ENCODE measurements around the gene NDUFS8. TPM values are rescaled to one million over a fixed set of nuclear protein-coding genes. Genes with fewer than 3 reads are reported as not detected.

NDUFS8 gene
- total RNA-seq, 2 donors from 2014 or later = 150 to 168 TPM

DNA sequence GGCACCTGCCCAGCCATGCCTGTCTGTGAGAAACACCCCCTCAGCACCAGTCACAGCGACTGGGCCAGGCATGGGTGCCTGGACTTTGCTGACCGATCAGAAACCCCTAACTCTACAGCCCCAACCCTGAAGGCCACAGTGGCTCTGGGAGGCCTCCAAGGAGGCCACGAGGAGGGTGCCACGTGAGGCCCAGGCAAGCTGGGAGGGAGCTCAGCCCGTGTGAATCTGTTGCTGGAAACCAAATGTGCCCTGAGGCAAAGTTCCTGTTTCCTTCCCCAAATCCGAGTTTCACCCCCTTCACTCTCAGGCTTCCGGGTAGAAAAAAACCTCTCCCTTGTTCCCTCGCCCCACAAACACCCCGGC, 27.9 kb upstream of the NDUFS8 start:
- H3K4me3 Mint-ChIP-seq = peak overlapping the region; percentile 55
- H3K27me3 Mint-ChIP-seq (ENCODE audit: insufficient read depth) = peaks cover 8% of the 10 kb centered on the region
- H3K27me3 ChIP-seq (ENCODE audit: control insufficient read depth, insufficient read depth, low read length, poor library complexity, severe bottlenecking) = peaks cover 7% of the 10 kb centered on the region
- WGBS, 2 experiments (ENCODE audit: insufficient coverage in 1 of 2, insufficient read length in 1 of 2) = 84 to 85% methylated on average over 4 to 9 of the region's 9 CpGs
- H3K9me3 Mint-ChIP-seq = no peaks in the 10 kb centered on the region
- no peak overlapping the region for H3K27ac Mint-ChIP-seq
- DNase-seq = no peak
- H3K27ac ChIP-seq (ENCODE audit: low read depth, low read length) = no peak overlapping the region
- H3K9ac ChIP-seq (ENCODE audit: extremely low read depth, low read length, poor library complexity, severe bottlenecking) = no peak overlapping the region
- no peaks in the 10 kb centered on the region for H3K9me3 ChIP-seq (ENCODE audit: control insufficient read depth, low read length)
- no peak overlapping the region for H3K4me3 ChIP-seq (ENCODE audit: low read length)
- no peaks in the 10 kb centered on the region for H3K36me3 ChIP-seq (ENCODE audit: control insufficient read depth, insufficient read depth, low read length)
- peaks cover 2% of the 10 kb centered on the region for H3K4me1 Mint-ChIP-seq
- TF ChIP-seq, protein P1, sequence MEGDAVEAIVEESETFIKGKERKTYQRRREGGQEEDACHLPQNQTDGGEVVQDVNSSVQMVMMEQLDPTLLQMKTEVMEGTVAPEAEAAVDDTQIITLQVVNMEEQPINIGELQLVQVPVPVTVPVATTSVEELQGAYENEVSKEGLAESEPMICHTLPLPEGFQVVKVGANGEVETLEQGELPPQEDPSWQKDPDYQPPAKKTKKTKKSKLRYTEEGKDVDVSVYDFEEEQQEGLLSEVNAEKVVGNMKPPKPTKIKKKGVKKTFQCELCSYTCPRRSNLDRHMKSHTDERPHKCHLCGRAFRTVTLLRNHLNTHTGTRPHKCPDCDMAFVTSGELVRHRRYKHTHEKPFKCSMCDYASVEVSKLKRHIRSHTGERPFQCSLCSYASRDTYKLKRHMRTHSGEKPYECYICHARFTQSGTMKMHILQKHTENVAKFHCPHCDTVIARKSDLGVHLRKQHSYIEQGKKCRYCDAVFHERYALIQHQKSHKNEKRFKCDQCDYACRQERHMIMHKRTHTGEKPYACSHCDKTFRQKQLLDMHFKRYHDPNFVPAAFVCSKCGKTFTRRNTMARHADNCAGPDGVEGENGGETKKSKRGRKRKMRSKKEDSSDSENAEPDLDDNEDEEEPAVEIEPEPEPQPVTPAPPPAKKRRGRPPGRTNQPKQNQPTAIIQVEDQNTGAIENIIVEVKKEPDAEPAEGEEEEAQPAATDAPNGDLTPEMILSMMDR (conservative IDR thresholded peaks at IDR 0.05) = no peak
- H3K36me3 Mint-ChIP-seq (ENCODE audit: low read depth) = peaks cover 4% of the 10 kb centered on the region
- no peaks in the 10 kb centered on the region for H3K4me1 ChIP-seq (ENCODE audit: control insufficient read depth, insufficient read depth, low read length)

GRCh38 chr11:68002938-68003845, 27.3 kb upstream of the NDUFS8 start:
- peaks cover 4% of the 10 kb centered on the region for H3K36me3 Mint-ChIP-seq (ENCODE audit: low read depth)
- peak; percentile 80 for DNase-seq
- Histone ChIP-seq H3K36me3 (ENCODE audit: control insufficient read depth, insufficient read depth, low read length) (no peaks in the 10 kb centered on the region), H3K27me3 (ENCODE audit: control insufficient read depth, insufficient read depth, low read length, poor library complexity, severe bottlenecking) (peaks cover 7% of the 10 kb centered on the region), H3K9me3 (ENCODE audit: control insufficient read depth, low read length) (no peaks in the 10 kb centered on the region), H3K9ac (ENCODE audit: extremely low read depth, low read length, poor library complexity, severe bottlenecking) (no peak overlapping the region), H3K27ac (ENCODE audit: low read depth, low read length) (no peak overlapping the region), H3K4me3 (ENCODE audit: low read length) (peak overlapping the region; percentile 68), H3K4me1 (ENCODE audit: control insufficient read depth, insufficient read depth, low read length) (no peaks in the 10 kb centered on the region)
- H3K4me1 Mint-ChIP-seq = peaks cover 2% of the 10 kb centered on the region
- H3K4me3 Mint-ChIP-seq = peak overlapping the region; percentile 55
- H3K27ac Mint-ChIP-seq = no peak overlapping the region
- H3K27me3 Mint-ChIP-seq (ENCODE audit: insufficient read depth) = peaks cover 8% of the 10 kb centered on the region
- H3K9me3 Mint-ChIP-seq = no peaks in the 10 kb centered on the region
- WGBS, 2 experiments (ENCODE audit: insufficient coverage in 1 of 2, insufficient read length in 1 of 2) = 17 to 38% methylated on average over 27 to 84 of the region's 86 CpGs
- TF ChIP-seq, protein P1 (conservative IDR thresholded peaks at IDR 0.05) = no peak

DNA sequence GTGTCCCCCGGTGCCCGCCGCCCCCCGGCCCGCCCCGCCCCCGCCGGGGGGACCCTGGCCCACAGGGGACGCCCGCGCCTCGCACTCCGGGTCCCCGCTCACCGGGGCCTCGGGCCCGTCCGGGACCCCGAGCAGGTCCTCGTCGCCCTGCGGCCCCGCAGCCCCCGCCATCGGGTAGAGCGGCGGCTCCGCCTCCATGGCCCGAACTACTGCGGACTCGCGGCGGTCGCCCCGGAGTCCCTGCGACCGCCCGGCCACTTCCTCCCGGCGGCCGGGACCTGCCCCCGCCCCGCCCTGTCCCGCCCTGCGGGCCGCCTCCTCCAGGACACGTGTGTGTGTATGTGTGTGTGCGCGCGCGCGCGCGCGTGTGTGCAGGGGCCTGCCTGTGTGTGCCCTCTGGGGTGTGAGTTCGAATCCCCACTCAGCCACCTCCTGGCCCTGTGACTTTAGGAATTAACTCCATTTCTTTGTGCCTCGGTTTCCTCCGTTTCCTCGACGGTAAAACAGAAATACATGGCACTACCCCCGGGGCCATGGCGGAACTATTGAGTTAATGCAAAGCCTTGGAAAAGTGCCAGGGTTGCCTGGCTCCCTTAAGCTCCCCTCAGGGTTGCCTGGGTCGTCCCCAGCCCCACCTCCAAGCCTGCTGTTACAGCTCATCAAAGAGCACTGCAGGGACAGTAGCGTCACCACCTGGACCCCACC, 26.5 kb upstream of the NDUFS8 start, which contains the start of gene UNC93B1:
Gene UNC93B1 (minus strand): TSS at position 252 of the 705 bp plus-strand sequence. CDS start 54 bp downstream, at position 198.
- peaks cover 2% of the 10 kb centered on the region for H3K4me1 Mint-ChIP-seq
- TF ChIP-seq, protein P1 (conservative IDR thresholded peaks at IDR 0.05) = no peak
- Histone ChIP-seq H3K4me1 (ENCODE audit: control insufficient read depth, insufficient read depth, low read length) (no peaks in the 10 kb centered on the region), H3K27me3 (ENCODE audit: control insufficient read depth, insufficient read depth, low read length, poor library complexity, severe bottlenecking) (peaks cover 7% of the 10 kb centered on the region), H3K9me3 (ENCODE audit: control insufficient read depth, low read length) (no peaks in the 10 kb centered on the region), H3K4me3 (ENCODE audit: low read length) (peak within 1 kb of the TSS; percentile 68), H3K9ac (ENCODE audit: extremely low read depth, low read length, poor library complexity, severe bottlenecking) (no peak within 1 kb of the TSS), H3K36me3 (ENCODE audit: control insufficient read depth, insufficient read depth, low read length) (no peaks in the 10 kb centered on the region), H3K27ac (ENCODE audit: low read depth, low read length) (no peak within 1 kb of the TSS)
- H3K27ac Mint-ChIP-seq = no peak within 1 kb of the TSS
- peaks cover 8% of the 10 kb centered on the region for H3K27me3 Mint-ChIP-seq (ENCODE audit: insufficient read depth)
- 8 to 21% methylated on average over 16 to 64 of the region's 64 CpGs for WGBS, 2 experiments (ENCODE audit: insufficient coverage in 1 of 2, insufficient read length in 1 of 2)
- H3K9me3 Mint-ChIP-seq = peaks cover 3% of the 10 kb centered on the region
- H3K4me3 Mint-ChIP-seq = peak within 1 kb of the TSS; percentile 55
- H3K36me3 Mint-ChIP-seq (ENCODE audit: low read depth) = peaks cover 4% of the 10 kb centered on the region
- peak; percentile 91 for DNase-seq
